GM21526 (cell line): ENCODE data around the gene FUT4.
"Not testable (repeated sequence)": the region's sequence is repeated elsewhere in the genome, so short reads cannot be mapped to it uniquely, and the experiment has no call there.

Source experiments
- ATAC-seq: cut with Tn5 transposase; IDR thresholded peaks from one replicate; pipeline ENCODE4 v1.9.1; 2021; ENCODE audit warnings: moderate library complexity; ENCODE audit not compliant: unreplicated experiment, low FRiP score

Gene FUT4

GRCh38 chr11:94563176-94563847 lies 19.6 kb downstream of the FUT4 start:
- no peak for ATAC-seq

DNA sequence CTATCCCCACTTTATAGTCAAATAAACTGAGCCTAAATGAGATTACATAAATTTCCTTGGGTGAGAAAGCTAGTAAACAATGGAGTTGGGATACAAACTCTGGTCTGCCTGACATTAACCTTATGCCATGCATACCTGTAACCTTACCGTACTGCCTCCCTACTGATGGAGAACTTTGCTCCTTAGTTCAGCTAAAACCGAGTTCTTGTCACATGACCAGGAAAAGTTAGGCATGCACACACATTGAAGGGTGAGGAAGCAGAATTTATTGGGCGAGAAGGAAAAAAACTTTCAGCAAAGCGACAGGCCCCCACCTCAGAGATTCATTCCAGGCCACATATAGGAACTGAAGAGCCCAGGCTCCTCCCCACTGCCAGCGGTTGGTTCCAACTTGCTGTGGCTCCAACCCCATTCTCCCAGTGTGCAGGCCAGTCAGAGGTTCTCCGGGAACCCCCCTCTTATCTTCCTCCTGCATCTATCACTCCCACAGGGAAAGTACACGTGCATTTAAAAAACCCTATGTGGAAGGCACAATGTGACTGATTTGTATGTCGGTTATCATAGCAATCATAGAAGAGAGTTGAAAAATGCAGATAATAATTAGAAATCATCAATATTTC lies 20.2 kb downstream of the FUT4 start:
- no peak for ATAC-seq

DNA sequence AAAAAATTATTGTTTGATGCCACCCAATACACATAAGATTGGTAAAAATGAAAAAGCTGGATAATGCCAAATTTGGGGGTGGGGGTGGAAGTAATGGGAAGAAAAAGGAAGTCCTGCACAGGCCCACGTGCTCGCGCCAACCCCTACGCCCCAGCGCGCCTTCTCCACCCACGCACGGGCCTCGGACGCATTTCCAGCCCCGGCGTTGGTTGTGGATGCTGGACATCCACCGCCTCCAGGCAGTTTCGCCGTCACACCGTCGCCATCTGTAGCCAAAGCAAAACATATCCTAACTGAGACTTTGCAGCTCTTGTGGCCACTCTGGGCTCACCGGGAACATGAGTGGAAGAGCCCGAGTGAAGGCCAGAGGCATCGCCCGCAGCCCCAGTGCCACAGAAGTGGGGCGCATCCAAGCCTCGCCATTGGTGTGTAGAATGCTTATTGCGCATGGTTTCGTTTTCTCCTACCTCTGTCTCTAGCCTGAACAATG lies 23.5 kb downstream of the FUT4 start, which contains the start of gene PIWIL4:
TSS of gene PIWIL4 (plus strand) at position 188 of the 490 bp plus-strand sequence. CDS start at position 339, 151 bp downstream.
- no peak for ATAC-seq

- ATAC-seq: no peak
These were observed 24.5 kb downstream of the FUT4 start for GRCh38 chr11:94568200-94568599.

- ATAC-seq: no peak
These were observed 25.0 kb downstream of the FUT4 start for GRCh38 chr11:94568717-94569116.

- not testable (repeated sequence) for ATAC-seq
These were observed 29.3 kb downstream of the FUT4 start for GRCh38 chr11:94572975-94573374.

DNA sequence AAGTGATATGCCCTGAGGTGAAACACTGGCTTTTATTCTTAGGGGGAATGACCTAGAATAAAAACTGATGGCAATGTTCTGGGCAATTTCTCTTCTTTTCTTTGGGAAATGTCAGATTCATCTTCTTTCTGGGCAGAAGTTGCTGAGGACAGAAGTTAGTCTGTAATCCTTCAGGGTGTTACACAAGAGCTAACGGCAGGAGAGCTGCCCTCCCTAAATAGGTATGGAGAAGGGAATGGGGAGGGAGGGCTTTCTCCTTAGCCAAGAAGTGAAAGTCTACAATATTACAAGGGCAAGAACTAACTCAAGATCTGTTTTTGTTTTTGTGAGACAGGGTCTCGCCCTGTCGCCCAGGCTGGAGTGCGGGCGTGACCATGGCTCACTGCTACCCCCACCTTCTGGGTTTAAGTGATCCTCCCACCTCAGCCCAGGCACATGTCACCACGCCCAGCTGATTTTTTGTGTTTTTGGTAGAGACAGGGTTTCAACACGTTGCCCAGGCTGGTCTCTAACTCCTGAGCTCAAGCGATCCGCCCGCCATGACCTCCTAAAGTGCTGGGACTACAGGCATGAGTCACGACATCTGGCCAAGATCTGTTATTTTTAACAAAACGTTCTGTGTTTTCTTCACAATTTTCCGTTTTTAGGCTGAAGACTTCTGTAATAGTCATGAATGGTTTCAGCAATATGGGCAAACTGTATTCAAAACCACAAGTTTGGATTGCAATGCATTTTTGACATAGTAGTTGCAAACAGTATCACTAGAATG lies 30.7 kb downstream of the FUT4 start:
- no peak for ATAC-seq

- ATAC-seq: no peak
These were observed 32.6 kb downstream of the FUT4 start for GRCh38 chr11:94576306-94576705.

GRCh38 chr11:94577841-94578240 lies 34.1 kb downstream of the FUT4 start:
- ATAC-seq: no peak

GRCh38 chr11:94581926-94582325 lies 38.2 kb downstream of the FUT4 start:
- ATAC-seq: peak; percentile 80

DNA sequence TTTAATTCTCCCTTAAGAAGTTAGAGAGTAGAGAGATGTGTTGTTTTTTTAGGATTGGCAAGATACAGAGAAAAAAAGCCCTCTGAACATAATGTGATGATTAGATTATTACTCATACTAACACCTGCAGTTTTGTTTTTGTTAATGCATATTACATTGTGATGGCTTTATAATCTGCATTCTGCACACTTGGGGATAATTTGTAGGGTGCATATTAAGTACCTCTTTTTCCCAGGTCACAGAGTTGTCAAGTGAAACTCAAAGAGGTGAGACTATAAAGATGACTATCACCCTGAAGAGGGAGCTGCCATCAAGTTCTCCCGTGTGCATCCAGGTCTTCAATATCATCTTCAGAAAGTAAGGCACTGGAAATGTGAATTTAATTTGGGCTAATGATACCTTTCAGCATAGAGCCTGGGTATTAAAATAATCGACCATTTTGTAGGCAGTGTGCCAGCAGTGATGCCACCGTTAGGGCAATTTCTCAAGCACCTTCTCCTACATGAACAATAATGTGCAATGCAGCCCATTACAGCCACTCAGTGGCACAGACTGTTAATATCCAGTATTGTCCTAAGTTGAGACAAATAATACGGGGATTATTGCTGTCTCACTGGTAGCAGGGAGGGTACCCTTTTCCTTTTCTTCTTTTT lies 39.6 kb downstream of the FUT4 start:
- no peak for ATAC-seq

GRCh38 chr11:94583866-94584500 lies 40.3 kb downstream of the FUT4 start:
- no peak for ATAC-seq

DNA sequence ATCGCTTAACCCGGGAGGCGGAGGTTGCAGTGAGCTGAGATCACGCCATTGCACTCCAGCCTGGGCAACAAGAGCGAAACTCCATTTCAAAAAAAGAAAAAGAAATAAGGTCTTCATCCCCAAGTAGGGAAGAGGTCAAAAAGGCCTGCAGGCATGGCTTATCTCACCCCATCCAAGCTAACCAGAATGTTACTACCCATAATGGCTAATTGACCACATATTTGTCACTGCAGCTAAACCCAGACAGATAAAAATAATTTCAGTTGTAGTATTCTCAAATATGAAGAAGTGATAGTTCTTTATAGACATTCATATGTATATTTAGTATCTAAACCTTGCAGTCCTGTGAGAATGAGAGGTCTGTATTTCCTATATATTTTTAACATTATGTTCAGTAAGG lies 41.3 kb downstream of the FUT4 start:
- no peak for ATAC-seq

DNA sequence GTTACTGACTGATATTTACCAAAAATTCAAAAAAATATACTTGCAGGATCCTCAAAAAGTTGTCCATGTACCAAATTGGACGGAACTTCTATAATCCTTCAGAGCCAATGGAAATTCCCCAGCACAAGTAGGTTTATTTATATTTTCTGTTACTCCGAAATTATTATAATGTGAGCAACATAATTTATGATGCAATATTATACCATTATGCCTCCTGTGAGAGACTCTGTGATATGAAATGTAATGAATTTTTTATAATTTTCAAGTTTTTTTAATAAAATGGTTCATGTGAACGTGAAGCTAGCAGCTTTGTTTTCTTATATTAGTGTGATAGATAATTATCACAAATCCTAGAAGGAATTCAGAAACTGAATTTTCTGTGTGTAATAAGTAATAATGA lies 41.7 kb downstream of the FUT4 start:
- no peak for ATAC-seq

DNA sequence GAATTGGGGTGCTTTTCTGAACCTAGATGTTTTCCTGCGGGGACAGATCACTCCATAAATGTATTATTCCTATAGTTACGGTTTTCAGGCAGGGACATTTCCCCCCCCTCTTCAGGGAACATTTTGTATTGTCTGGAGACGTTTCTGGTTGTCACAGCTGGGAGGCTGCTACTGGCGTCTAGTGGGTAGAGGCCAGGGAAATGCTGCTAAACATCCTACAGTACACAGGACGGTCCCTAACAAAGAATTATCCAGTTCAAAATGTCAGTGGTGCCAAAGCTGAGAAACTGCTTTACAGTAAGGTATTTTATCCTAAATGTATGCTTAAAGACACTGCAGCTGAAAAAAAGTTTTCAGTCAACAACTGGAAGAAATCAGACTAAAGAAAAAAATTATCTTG lies 42.8 kb downstream of the FUT4 start:
- ATAC-seq: no peak

DNA sequence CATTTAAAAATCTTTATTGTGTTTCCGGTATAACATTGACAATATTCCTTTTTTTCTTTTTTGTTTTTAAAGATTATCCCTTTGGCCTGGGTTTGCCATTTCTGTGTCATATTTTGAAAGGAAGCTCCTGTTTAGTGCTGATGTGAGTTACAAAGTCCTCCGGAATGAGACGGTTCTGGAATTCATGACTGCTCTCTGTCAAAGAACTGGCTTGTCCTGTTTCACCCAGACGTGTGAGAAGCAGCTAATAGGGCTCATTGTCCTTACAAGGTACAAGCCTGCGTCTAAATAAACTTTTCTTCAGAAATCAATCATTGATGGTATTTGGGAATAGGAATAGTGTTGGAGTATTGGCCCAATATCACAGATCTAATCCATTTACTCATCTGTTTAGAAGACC lies 43.3 kb downstream of the FUT4 start:
- no peak for ATAC-seq

DNA sequence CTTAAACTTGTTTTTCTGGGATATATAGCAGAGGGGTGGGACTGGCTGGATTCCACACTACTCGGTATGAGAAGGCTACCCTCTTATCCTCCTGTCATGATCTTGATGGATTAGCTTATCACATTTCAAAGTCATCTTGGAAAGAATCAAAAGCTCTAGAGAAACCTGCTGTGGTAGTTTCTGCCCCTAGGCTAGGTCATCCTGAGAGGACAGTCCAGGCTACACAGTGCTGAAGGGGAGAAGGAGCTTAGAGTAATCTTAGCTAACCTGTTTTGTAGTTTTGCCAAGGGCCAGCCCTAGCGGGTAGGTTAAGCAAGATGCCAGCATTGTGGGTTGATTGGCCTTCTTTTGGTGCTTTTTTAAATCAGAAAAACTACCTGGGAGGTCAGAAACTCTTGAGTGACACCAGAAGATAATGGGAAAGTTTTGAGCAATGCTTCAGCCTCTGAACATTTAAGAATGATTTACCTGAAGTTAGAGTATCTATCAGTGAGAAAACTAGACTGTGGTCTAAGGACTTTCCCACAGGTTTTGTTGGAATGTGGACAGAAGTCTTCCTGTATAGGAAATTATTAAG lies 44.7 kb downstream of the FUT4 start:
- ATAC-seq: no peak

- ATAC-seq: no peak
These were observed 46.8 kb downstream of the FUT4 start for GRCh38 chr11:94590352-94591041.

- ATAC-seq: peak; percentile 76
These were observed 49.3 kb downstream of the FUT4 start for GRCh38 chr11:94593030-94593429.

DNA sequence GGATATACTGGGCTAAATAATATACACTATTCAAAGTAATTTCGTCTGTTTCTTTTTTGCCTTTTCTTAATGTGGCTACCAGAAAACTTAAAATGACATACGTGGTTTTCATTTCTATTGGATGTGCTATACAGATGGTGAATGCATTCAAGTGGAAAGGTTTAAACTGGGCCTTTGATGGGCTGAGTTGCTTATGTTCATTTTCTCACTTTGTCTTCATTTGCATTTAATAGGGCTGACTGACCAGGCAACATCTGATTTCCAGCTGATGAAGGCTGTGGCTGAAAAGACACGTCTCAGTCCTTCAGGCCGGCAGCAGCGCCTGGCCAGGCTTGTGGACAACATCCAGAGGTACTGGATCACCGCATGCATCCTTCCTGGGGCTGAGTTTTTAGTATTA lies 51.4 kb downstream of the FUT4 start:
- no peak for ATAC-seq
